Measurements from ENCODE around the gene SCARB1. TPM values are rescaled to one million over a fixed set of nuclear protein-coding genes. Genes with fewer than 3 reads are reported as not detected.
A peak's percentile ranks its signal among the peaks of the same experiment; 100 is the strongest.

SCARB1 gene
- total and polyA plus RNA-seq, 2 of the 13 experiments (the other 11 are each of a cell fraction or from before 2014, with no cell fraction given) = 63.4 to 160 TPM

- TF ChIP-seq ZNF574 (CRISPR knock-in tag; IDR thresholded peaks at IDR 0.05) (0 out of 2 replicates have a peak, but pooled peaks have one; percentile 48), NPAS2 (CRISPR knock-in tag; IDR thresholded peaks at IDR 0.05; ENCODE audit: borderline replicate concordance) (no peak), SNAPC2 (CRISPR knock-in tag; IDR thresholded peaks at IDR 0.05) (no peak), ZBTB20 (CRISPR knock-in tag; IDR thresholded peaks at IDR 0.05; ENCODE audit: borderline replicate concordance, low read depth) (peak; percentile 68; the same call in 1 of the 2 replicates), TRIM22 (IDR thresholded peaks at IDR 0.05) (no peak), ZNF749 (CRISPR knock-in tag; IDR thresholded peaks at IDR 0.05; ENCODE audit: borderline replicate concordance) (no peak), MTF2 (CRISPR knock-in tag; IDR thresholded peaks at IDR 0.05; ENCODE audit: borderline replicate concordance) (no peak), AGO2 (optimal IDR thresholded peaks at IDR 0.05; ENCODE audit: low read depth, low read length) (no peak), ZFP62 (CRISPR knock-in tag; IDR thresholded peaks at IDR 0.05) (no peak), ZNF512 (CRISPR knock-in tag; IDR thresholded peaks at IDR 0.05) (no peak), AHDC1 (CRISPR knock-in tag; IDR thresholded peaks at IDR 0.05; ENCODE audit: borderline replicate concordance) (no peak)
- TF ChIP-seq, protein P1, sequence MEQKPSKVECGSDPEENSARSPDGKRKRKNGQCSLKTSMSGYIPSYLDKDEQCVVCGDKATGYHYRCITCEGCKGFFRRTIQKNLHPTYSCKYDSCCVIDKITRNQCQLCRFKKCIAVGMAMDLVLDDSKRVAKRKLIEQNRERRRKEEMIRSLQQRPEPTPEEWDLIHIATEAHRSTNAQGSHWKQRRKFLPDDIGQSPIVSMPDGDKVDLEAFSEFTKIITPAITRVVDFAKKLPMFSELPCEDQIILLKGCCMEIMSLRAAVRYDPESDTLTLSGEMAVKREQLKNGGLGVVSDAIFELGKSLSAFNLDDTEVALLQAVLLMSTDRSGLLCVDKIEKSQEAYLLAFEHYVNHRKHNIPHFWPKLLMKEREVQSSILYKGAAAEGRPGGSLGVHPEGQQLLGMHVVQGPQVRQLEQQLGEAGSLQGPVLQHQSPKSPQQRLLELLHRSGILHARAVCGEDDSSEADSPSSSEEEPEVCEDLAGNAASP (CRISPR knock-in tag; IDR thresholded peaks at IDR 0.05; ENCODE audit: borderline replicate concordance) = peak; percentile 48; the same call in 1 of the 2 replicates
- TF ChIP-seq, protein P2, sequence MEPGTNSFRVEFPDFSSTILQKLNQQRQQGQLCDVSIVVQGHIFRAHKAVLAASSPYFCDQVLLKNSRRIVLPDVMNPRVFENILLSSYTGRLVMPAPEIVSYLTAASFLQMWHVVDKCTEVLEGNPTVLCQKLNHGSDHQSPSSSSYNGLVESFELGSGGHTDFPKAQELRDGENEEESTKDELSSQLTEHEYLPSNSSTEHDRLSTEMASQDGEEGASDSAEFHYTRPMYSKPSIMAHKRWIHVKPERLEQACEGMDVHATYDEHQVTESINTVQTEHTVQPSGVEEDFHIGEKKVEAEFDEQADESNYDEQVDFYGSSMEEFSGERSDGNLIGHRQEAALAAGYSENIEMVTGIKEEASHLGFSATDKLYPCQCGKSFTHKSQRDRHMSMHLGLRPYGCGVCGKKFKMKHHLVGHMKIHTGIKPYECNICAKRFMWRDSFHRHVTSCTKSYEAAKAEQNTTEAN (CRISPR knock-in tag; conservative IDR thresholded peaks at IDR 0.05) = no peak
These were observed 34.5 kb downstream of the SCARB1 start (continued) for GRCh38 chr12:124829008-124829707.
